Left ventricle myocardium superior (tissue), 1 donor: ENCODE data around the gene RHOV. TPM values are rescaled to one million over a fixed set of nuclear protein-coding genes. Genes with fewer than 3 reads are reported as not detected.

Experiments
- ATAC-seq: fragments of 200-7000 bp; cut with Tn5 transposase; one replicate; pipeline ENCODE4 v1.9.1; 2020; ENCODE audit warnings: mild to moderate bottlenecking, moderate library complexity
- DNase-seq: peaks from one replicate; pipeline ENCODE4 v3.0.0-alpha.2; 2020
- intact Hi-C: fragments of 100-400 bp; cut with micrococcal nuclease; formaldehyde crosslinking; loops from one replicate; pipeline ENCODE4 v1.11.0; 2022
- total RNA-seq: library from RNA; stranded (reverse); fragmentation: NEBNext Ultra II Directional; extraction: Animal tissue kit (Norgen Biotek cat#: 25700); gene quantifications from one replicate; pipeline ENCODE4 v1.2.1, GENCODE V29; 2021
- donor health status: DM: no; HTN: yes; CAD: no; lungs with severe emphysema.

RHOV gene
- total RNA-seq, 1 donor from 2014 or later: not detected

GRCh38 chr15:40826423-40827075, 47.5 kb downstream of the RHOV start:
- ATAC-seq: no peak
- intact Hi-C loops: no loop called here
- DNase-seq: no peak

- DNase-seq (no peak), ATAC-seq (no peak)
- intact Hi-C loops: no loop called here
These were observed 48.2 kb downstream of the RHOV start for GRCh38 chr15:40825661-40826422.

GRCh38 chr15:40823572-40824343, 50.3 kb downstream of the RHOV start:
- no peak for DNase-seq
- intact Hi-C loops: no loop called here

More at GRCh38 chr15:40823572-40824343, 50.3 kb downstream of the RHOV start:
- ATAC-seq: no peak

Other genes with a start within 250 kb of the RHOV start
- 1.5 TPM for gene RAD51, start 179.1 kb downstream of the RHOV start, total RNA-seq
- 17.9 TPM for gene RMDN3, start 119.0 kb downstream of the RHOV start, total RNA-seq
- 5.6 TPM for gene GCHFR, start 110.2 kb downstream of the RHOV start, total RNA-seq
- not detected for gene C15orf62, start 104.3 kb downstream of the RHOV start, total RNA-seq
- gene ZFYVE19, start 67.1 kb downstream of the RHOV start, total RNA-seq: 30.9 TPM
- 16.2 TPM for gene DNAJC17, start 66.8 kb downstream of the RHOV start, total RNA-seq
- not detected for gene PPP1R14D, start 45.5 kb downstream of the RHOV start, total RNA-seq
- gene SPINT1, start 30.2 kb downstream of the RHOV start, total RNA-seq: 1.0 TPM
- gene VPS18, start 20.2 kb upstream of the RHOV start, total RNA-seq: 22.7 TPM
- 11.6 TPM for gene DLL4, start 55.1 kb upstream of the RHOV start, total RNA-seq
- gene CHAC1, start 79.2 kb upstream of the RHOV start, total RNA-seq: 2.2 TPM
- gene INO80, start 242.0 kb upstream of the RHOV start, total RNA-seq: 10.6 TPM